GM18907 (cell line): ENCODE results near the gene ALDH2.
"Not testable (repeated sequence)": the region's sequence is repeated elsewhere in the genome, so short reads cannot be mapped to it uniquely, and the experiment has no call there.

Source experiments
- ATAC-seq: cut with Tn5 transposase; IDR thresholded peaks from one replicate; pipeline ENCODE4 v1.9.1; 2021; ENCODE audit warnings: mild to moderate bottlenecking, moderate library complexity; ENCODE audit not compliant: unreplicated experiment

The ALDH2 gene

DNA sequence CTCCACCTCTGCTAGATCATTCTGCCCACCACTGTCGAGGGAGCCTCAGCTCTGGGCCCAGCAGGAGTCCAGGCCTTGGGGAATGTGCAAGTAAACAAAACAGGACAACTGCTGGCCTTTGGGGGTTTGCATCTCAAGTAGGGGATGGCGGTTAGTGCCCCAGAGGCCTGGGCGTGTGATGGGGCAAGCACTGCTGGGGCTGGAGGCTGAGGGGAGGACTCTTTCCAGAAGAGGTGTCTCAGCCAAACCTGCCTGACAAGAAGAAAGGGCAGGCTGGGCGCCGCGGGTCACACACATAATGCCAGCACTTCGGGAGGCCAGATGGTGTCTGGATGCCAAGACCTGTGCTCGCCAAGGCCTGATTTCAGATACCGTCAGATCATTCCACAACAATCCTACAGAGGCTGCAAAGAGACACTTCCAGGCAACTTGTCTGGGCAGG is 8.6 kb upstream of the ALDH2 start:
- peak; percentile 15 for ATAC-seq

DNA sequence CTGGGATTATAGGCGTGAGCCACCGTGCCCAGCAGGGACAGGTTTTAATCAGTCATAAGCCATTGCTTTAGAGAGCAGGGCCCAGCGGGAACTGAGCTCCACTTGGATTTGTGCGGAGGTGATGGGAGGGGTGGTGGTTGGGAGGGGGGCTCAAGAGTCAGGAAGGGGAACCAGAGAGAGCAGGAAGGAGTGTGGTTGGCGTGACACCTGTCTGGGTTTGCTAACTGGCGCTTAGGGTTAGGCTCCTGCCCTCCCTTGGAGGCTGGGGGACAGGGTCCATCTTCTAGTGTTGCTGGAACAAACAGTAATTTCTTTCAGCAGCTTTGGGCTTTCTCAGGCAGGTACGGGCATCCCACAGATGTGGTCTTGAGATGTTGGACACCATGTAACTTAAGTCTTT is 7.5 kb upstream of the ALDH2 start:
- ATAC-seq, result no peak

DNA sequence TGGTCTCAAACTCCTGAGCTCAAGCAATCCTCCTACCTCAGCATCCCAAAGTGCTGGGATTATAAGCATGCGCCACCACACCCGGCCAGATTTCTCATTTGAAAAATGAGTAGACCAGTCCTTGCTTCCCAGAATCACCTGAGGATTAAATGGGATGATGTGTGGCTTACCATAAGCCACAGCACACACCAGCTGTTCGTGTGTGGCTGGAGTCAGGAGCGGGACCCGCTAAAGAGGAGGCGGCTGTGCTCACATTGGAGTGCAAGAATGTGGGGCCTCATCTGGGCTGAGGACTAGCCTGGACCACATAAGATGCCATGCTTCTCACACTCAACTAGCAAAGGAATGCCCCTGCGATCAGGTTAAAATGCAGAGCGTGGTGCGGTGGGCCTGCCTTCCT is 6.7 kb upstream of the ALDH2 start:
- ATAC-seq, result no peak

DNA sequence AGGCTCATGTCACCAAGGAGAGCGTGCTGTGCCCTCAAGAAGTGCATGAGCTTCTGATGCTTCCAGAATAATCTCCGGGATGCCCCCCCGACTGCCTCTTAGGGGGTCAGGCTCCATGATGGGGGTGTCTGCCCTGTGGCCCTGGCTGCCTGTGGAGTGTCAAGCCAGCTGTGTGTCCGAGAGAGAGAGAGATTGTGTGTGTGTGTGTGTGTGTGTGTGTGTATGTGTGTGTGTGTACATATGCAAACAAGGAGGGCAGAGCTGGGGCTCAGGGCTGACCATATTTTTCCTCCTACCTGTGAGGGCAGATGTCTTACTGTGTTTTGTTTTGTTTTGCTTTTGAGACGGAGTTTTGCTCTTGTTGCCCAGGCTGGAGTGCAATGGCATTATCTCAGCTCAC is 5.6 kb upstream of the ALDH2 start:
- no peak for ATAC-seq

DNA sequence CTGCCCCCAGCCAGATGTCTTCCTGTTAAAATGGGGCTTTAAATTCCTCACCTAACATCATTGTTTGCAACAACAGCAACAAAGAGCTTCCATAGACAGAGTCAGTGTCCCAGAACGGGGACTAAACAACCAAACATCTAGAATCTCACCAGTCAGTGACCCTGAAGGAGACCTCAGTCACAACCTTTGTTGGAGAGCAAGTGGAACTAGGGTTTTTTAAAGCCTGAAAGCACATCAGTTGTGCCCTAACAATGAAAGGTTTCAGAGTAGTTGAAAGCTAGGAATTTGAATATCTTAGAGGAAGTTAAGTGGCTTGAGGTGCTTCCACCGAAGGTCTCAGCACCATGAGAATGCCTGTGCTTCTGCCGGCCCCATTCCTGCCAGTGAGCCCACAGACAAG is 5.0 kb upstream of the ALDH2 start:
- ATAC-seq, result no peak

DNA sequence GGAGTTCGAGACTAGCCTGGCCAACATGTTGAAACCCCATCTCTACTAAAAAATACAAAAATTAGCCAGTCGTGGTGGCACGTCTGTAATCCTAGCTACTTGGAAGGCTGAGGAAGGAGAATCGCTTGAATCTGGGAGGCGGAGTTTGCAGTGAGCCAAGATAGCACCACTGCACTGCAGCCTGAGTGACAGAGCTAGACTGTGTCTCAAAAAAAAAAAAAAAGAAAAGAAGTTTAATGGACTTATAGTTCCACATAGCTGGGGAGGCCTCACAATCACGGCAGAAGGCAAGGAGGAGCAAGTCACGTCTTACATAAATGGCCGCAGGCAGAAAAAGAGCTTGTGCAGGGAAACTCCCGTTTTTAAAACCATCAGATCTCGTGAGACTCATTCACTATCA is 3.2 kb upstream of the ALDH2 start:
- ATAC-seq, result not testable (repeated sequence)

DNA sequence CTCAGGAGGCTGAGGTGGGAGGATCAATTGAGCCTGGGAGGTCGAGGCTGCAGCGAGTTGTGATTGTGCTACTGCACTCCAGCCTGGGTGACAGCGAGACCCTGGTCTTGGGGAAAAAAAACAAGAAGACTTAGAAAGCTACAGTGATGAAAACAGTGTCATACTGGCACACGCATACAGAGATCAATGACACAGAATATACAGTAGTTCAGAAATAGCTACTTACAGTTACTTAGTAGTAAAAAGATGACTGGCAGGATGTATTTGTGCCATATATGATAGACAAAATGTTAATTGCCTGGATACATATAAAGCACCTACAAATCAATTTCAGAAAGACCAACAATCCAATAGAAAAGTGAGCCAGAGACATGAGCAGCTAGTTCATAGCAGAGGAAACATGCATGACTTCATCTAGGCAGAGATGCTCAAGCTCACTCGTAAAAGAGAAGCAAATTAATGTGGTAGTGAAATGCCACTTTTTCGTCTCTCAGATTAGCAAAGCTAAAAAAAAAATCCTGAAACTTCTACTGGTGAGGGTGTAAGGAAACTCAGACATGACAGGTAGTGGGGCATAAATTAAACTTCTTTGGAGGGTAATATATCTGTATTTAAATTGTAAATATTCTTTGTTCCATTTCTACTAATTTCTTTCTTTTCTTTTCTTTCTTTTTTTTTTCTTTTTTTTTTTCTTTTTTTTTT is 2.5 kb upstream of the ALDH2 start:
- ATAC-seq, result peak; percentile 40

DNA sequence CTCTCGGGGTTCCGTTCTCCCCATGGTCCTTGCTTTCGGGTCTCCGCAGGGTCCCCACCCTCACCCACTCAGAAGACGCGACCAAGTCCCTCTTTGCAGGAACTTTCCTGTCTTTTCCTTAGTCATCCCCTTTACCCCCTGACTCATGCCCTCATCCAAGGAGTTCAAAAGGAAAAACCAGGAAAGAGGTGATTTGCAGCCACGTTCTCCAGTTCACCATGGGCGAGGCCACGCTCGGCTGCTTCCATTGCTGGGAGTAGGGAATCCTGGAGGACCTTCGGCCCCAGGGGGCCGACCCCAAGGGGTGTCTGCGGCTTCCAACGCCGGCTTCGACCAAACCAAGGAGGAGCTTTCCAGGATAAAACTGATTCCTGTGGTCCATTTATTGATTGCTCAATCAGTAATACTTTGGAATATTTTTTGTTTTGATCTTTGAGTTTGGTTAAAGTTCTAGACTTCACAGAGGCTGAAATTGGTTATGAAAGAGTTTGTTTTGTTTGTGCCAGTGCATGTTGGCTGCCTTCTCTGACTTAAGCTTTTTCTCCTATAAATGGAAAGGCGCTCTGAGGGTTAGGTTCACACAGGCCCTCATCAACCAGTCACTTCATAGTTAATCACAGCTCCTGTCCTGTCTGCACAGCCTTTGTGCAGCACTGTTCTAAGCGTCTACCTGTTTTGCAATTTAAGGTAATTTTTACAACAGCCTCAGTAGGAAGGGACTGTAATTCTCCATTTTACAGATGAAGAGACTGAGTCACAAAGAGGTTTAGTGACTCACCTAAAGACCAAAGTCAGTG is 827 bp downstream of the ALDH2 start:
- ATAC-seq, result no peak

DNA sequence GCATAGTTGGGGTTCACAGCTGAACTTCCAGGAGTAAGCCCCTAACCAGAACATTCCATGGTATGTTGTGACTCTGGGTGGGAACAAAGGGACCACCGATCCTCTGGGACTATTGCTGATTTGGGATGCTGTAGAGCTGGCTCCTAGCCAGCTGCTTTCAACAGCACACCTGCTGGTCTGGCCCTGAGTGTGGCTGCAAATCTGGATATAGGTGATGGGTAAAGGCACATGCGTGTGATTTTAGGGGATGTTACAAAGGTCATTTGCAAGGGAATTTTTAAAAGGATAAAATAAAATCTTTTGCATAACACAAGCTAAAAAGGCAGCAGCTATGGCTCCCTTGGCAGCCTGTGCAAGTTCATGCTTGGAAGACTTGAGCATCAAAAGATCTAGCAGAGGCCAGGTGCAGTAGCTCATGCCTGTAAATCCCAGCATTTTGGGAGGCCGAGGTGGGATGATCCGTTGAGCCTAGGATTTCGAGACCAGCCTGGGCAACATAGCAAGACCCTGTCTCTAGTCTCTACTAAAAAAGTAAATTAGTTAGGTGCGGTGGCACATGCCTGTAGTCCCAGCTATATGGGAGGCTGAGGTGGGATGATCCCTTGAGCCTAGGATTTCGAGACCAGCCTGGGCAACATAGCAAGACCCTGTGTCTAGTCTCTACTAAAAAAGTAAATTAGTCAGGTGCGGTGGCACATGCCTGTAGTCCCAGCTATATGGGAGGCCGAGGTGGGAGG is 1.6 kb downstream of the ALDH2 start:
- no peak for ATAC-seq

DNA sequence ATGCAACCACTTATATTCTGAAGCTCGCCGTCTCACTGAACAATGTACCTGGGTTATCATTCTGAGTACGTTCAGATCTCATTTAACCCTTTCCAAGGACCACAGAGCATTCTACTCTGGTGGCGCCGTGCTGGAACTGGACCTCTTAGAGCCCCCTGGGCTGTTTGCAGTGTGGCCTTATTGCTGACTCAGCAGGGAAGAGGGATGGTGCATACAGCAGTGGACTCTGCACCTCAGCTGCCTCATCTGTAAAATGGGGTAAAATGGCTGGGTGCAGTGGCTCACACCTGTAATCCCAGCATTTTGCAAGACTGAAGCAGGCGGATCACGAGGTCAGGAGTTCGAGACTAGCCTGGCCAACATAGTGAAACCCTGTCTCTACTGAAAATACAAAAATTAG is 2.9 kb downstream of the ALDH2 start:
- ATAC-seq, result no peak

DNA sequence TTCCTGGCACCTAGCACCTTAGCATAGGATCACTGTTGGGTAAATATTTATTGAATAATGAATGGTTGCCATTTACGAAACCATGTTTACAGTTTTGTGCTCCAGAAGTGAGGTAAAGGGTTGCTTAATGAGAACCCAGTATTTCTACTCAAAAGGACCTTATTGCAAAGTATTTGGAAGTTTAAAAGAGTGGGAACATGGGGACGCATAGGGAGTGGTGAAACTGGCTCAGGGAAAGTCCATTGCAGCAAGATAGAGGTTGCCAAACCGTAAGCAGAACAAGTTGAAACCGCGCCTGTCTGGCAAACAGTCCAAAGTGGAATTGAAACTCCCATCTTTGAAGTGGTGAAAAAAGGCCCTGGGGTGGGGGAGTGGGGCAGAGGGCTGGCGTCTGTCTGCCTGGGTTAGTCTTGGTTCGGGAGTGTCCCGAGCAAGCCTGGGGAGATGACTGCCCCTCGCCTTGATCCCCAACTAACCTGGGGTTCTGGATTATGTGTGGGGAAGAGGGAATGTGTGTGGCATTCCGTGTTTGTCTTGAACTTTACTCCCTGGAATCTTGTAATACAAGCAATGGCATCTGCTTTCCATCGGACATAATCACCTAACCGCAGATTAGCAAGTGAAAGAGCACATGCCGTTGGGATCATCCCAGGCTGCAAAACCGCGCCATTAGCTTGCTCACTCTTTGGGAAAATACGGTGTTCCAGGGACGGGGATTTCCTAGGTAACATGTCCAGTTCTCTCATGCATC is 7.2 kb downstream of the ALDH2 start:
- no peak for ATAC-seq

DNA sequence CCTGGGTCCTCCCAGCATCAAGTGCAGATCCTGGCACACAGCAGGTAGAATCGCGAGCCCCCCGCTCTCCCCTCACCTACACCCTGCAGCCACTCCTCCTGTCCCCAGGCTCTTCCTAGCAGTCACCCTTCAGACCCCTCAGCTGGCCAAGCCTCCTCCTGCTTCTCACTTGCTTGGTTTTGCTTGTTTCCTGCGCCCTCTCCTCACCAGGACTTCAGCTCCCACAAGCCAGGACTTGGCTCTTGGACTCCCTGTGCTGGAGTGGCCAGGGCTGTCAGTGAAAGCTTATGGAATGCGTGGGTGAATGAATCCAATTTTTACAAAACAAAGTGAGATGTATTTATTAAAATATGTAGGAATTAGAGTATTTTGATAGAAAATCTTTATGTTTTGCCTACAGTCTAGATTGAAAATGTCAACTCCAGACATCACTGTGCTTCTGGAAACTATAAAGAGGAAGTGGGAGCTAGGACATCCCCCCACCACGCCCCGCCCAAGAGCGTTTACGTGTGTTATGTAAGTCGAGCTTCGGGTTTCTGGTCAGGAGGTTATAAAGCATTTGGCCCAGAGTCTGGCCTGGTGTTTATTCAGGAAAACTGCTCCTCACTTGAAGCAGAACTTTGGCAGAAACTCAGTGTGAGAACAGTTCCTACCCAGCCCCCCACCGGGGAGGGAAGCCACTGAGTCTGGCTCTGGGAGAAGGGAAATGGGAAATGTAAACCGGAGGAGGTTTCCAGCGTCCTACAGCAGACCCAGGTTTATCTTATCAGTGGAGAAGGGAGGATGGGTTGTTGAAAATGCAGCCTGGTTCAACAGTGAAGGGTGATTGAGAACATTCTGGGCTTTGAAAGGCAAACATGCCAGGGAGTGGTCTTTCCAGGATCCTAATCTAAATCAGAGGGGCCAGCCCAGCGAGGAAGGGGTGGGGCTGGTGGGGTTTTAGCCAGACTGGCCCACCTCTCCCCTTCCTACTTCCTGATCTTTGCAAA is 8.8 kb downstream of the ALDH2 start:
- ATAC-seq, result peak; percentile 62

DNA sequence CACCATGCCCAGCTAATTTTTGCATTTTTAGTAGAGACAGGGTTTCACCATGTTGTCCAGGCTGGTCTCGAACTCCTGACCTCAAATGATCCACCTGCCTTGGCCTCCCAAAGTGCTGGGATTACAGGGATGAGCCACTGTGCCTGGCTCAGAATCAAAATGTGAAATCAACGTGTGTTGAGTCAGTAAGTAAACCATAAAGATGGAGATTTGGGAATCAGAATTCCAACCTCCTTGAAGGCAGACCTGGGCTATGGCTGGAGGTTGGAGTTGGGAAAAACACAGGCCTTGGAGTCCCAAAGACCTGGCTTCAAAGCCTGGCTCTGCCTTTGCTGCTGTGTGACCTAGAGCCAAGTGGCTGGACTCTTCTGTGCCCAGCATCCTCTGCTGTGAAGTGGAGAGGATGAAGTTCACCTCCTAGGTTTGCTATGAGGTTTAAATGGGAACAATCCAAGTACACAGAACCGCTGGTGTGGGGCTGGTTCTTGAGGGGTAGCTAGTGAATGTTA is 10.2 kb downstream of the ALDH2 start:
- ATAC-seq, result no peak

DNA sequence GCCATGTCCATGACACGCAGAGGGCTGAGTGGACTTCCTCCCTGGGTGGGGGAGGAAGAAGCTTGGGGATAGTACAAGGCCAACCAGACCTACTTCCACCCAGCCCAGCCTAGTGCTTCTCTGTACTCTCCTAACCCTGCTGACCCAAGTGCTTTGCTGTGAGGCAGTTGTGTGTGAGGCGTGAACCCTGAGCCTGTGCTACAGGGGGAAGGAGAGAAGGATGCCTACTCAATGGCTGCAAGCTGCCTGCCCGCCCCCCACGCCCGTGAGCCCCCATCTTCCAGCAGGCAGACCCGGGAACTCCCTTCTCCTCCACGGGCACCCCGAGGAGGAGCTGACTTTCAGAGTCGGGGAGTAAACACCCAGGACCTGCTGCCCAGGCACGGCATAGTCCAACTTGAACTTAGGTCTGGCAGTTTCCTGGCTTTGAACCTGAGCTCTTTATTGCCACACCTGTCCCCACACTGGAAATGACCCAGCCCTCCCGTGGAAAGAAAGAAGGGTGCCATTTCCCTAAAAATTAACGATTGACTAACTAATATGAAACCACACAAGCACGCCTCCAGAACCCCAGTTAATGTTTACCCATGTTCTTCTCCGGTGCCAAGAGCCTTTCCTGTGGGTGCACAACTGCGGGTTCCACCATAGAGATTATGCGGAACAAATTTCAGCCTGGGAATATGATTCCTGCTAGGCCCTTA is 10.8 kb downstream of the ALDH2 start:
- ATAC-seq, result peak; percentile 26

DNA sequence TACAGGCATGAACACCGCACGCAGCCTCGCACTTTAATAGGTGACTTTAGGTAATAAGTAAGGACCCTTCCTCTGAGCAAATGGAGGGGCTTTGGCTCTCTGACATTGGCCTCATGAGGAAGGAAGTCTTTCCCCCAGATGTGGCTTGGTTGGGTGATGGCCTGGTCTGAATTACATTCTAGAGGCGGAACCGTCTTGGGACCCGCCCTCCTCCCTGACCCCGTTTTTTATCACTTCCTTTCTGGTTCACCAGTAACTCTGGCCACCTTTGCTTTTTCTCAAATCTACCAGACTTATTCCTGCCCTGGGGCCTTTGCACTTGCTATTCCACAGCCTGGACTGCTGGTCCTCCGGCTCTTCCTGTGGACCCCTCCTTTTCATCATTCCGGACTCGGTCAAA is 13.4 kb downstream of the ALDH2 start:
- no peak for ATAC-seq

DNA sequence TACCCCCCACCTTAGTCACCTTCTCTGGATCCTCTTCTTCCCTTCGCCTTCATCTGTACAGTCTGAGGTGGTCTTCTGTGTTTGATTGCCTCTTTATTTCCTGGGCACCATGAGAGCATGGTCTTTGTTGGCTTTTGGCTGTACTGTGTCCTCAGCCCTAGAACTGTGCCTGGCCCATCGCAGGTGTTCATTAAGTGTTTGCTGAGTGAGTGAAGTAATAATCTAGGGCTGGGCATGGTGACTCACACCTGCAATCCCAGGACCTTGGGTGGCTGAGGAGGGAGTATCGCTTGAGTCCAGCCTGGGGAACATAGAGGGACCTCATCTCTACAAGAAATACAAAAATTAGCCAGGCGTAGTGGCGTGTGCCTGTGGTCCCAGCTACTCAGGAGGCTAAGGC is 13.9 kb downstream of the ALDH2 start:
- ATAC-seq, result no peak

DNA sequence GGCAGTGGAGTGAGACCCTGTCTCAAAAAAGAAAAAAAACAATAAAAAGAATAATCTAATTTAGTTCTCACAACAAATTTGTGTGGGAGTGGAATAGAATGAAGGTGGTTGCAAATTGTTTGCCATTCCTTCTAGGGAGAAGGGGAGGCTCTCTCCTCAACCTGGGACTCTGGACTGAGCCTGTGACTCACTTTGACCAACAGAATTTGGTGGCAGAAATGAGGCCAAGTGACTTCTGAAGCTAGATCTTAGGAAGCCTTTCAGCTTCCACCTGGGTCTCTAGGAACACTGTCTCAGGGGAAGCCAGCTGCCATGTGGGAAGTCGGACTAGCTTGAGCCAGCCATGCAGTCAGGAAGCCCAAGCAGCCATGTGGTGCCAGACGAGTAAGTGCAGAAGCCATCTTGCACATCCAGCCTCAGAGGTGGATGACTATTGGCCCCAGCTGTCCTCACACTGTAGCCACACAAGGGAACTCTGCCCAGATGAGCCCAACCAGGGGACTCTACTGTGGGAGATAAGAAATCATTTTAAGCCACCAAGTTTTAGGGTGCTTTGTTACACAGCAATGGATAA is 14.4 kb downstream of the ALDH2 start:
- no peak for ATAC-seq

DNA sequence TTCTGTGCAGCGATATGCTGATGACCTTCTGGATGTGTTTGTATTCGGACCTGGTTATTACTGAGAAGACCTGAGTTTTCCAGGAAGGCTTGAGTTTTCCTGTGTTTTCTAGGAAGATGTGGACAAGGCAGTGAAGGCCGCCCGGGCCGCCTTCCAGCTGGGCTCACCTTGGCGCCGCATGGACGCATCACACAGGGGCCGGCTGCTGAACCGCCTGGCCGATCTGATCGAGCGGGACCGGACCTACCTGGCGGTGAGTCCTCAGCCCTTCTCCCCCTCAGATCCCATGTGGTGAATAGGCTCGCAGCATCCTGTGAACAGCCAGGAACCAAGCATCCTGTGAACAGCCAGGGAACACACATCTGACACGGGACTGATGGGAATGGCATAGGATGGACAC is 16.3 kb downstream of the ALDH2 start:
- ATAC-seq, result no peak

DNA sequence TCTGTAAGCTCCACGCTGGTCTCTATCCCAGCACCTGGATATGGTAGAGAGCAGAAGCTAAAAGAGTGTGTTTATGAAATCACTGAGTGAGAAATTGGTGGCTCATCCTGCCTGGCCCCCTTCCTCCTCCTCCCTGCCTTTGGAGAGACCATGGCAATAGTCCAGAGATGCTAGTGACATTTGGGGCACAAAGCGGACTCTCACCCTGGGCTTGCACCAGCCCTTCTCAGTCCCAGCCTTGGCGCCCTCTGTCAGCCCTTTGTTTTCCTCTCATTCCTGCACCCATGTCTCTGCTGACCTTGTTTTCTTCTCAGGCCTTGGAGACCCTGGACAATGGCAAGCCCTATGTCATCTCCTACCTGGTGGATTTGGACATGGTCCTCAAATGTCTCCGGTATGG is 18.2 kb downstream of the ALDH2 start:
- no peak for ATAC-seq
